ENCODE data around the gene PSMG3.

Gene PSMG3

GRCh38 chr7:1544896-1545416 is 24.9 kb downstream of the PSMG3 start:
- no peak overlapping the region for H3K4me3 ChIP-seq (ENCODE audit: control insufficient read depth, low read depth, low read length)
- no peak for TF ChIP-seq CTCF (conservative IDR thresholded peaks at IDR 0.05; ENCODE audit: control insufficient read depth, insufficient read depth, low read depth, low read length)
- no peak for DNase-seq (ENCODE audit: low read depth)

GRCh38 chr7:1544178-1544895 is 25.5 kb downstream of the PSMG3 start:
- TF ChIP-seq CTCF (conservative IDR thresholded peaks at IDR 0.05; ENCODE audit: control insufficient read depth, insufficient read depth, low read depth, low read length) = no peak
- H3K4me3 ChIP-seq (ENCODE audit: control insufficient read depth, low read depth, low read length) = no peak overlapping the region

GRCh38 chr7:1543826-1544177 is 26.0 kb downstream of the PSMG3 start:
- H3K4me3 ChIP-seq (ENCODE audit: control insufficient read depth, low read depth, low read length) = no peak overlapping the region
- no peak for DNase-seq (ENCODE audit: low read depth)
- no peak for TF ChIP-seq CTCF (conservative IDR thresholded peaks at IDR 0.05; ENCODE audit: control insufficient read depth, insufficient read depth, low read depth, low read length)

More at GRCh38 chr7:1544178-1544895, 25.5 kb downstream of the PSMG3 start:
- DNase-seq (ENCODE audit: low read depth) = no peak

- H3K4me3 ChIP-seq (ENCODE audit: control insufficient read depth, low read depth, low read length) = no peak overlapping the region
- no peak for TF ChIP-seq CTCF (conservative IDR thresholded peaks at IDR 0.05; ENCODE audit: control insufficient read depth, insufficient read depth, low read depth, low read length)
- DNase-seq (ENCODE audit: low read depth) = no peak
Observed at GRCh38 chr7:1542841-1543747, 26.7 kb downstream of the PSMG3 start.

GRCh38 chr7:1542329-1542728 is 27.5 kb downstream of the PSMG3 start:
- no peak overlapping the region for H3K4me3 ChIP-seq (ENCODE audit: control insufficient read depth, low read depth, low read length)
- no peak for DNase-seq (ENCODE audit: low read depth)
- no peak for TF ChIP-seq CTCF (conservative IDR thresholded peaks at IDR 0.05; ENCODE audit: control insufficient read depth, insufficient read depth, low read depth, low read length)

GRCh38 chr7:1541431-1542162 is 28.2 kb downstream of the PSMG3 start:
- TF ChIP-seq CTCF (conservative IDR thresholded peaks at IDR 0.05; ENCODE audit: control insufficient read depth, insufficient read depth, low read depth, low read length) = no peak
- H3K4me3 ChIP-seq (ENCODE audit: control insufficient read depth, low read depth, low read length) = no peak overlapping the region
- no peak for DNase-seq (ENCODE audit: low read depth)

All from fibroblast of mammary gland (primary cell).